ENCODE results near the gene MBD3L1.

- TF ChIP-seq, protein P1, sequence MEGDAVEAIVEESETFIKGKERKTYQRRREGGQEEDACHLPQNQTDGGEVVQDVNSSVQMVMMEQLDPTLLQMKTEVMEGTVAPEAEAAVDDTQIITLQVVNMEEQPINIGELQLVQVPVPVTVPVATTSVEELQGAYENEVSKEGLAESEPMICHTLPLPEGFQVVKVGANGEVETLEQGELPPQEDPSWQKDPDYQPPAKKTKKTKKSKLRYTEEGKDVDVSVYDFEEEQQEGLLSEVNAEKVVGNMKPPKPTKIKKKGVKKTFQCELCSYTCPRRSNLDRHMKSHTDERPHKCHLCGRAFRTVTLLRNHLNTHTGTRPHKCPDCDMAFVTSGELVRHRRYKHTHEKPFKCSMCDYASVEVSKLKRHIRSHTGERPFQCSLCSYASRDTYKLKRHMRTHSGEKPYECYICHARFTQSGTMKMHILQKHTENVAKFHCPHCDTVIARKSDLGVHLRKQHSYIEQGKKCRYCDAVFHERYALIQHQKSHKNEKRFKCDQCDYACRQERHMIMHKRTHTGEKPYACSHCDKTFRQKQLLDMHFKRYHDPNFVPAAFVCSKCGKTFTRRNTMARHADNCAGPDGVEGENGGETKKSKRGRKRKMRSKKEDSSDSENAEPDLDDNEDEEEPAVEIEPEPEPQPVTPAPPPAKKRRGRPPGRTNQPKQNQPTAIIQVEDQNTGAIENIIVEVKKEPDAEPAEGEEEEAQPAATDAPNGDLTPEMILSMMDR (conservative IDR thresholded peaks at IDR 0.05) = no peak
- TF ChIP-seq ZFX (IDR thresholded peaks at IDR 0.05) = no peak
Measured at GRCh38 chr19:8840708-8841107, 8.5 kb downstream of the MBD3L1 start.
